GM18520 (cell line): ENCODE data around the gene C14orf132.

Source experiments
- ATAC-seq: cut with Tn5 transposase; IDR thresholded peaks from one replicate; pipeline ENCODE4 v1.9.1; 2021; ENCODE audit not compliant: unreplicated experiment

Gene C14orf132

DNA sequence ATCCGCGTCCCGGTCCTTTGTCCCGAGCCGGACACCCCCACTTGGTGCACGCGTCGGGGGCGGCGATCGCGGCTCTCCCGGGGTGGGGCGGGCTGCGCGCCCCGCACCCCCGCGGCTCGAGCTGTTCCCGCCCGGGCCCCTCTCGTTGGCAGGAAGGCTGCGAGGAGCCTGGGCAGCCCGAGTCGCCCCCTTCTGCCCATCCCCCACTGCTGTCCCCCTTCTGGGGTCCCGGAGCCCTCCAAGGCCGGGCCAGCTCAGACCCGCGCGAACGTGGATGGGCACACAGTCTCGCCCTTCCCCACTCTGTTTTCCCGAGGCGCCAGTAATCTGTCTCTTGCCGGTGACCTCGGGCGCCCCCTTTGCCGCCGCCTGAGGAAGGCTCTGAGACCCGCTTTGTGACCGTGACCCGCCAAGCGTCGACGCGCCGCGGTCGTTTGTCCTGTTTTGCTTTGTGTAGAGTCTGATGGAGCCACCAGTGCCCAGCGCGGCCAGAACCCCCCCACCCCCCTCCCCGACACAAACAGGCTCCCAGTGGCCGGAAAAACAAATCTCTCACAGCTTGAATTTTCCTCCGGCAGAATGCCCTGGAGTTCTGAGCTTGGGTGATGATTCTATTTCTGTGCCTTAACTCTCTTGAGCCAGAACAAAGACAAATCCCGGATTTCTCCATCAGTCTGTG lies 610 bp downstream of the C14orf132 start:
- no peak for ATAC-seq

DNA sequence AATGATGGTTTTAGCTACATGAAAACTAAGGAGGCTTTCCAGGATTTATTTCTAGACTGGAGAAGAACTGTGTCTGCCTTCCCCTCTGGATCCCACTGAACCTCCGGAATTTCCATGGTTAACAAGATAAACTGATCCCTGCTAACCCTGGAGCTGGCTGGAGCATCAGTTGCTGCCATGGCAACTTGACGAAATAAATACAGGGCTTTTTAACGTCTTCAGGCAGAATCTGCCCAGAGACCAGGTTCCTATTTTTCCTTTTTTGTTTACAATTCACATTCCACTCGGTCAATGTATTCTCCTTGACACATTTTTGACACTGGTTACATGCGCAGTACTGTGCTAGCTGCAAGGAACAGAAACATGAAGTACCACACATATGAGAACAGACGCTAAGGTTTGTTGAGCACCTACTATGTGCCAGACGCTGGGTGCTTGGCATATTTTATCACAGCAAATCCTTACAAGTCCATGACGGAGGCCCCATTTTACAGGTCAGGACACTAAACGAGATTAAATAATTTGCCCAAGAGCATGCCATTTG lies 1.7 kb downstream of the C14orf132 start:
- ATAC-seq, result no peak

DNA sequence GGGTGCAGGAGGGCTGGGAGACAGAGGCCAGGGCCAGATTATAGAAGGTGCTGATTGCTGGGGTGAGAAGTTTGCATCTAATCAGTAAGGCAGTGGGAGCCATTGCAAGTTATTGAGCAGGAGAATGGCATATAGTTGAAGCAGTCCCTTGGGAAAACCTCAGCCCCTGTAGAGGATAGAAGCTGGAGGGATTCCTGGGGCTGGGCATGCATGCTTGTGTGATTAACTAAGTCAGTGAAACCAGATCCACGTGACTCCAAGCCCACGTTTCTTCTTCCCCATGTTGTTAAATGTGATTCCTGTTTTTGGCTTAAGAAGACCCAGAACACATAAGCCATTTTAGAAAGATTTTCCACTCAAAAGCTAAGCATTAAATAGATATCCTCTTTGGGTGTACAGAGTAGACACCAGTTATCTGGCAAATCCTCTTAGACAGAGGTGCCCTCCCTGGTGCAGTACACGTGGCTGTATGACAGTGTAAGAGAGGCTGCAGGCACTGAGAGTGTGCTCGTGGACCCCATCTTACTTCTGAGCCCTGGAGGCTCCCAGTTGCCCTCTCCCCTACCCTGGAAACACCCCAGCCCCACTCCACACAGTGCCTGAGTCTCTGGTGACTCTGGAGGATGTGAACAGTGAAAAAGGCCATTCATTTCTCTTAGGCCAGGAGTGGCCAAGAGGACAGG lies 3.2 kb downstream of the C14orf132 start:
- no peak for ATAC-seq

DNA sequence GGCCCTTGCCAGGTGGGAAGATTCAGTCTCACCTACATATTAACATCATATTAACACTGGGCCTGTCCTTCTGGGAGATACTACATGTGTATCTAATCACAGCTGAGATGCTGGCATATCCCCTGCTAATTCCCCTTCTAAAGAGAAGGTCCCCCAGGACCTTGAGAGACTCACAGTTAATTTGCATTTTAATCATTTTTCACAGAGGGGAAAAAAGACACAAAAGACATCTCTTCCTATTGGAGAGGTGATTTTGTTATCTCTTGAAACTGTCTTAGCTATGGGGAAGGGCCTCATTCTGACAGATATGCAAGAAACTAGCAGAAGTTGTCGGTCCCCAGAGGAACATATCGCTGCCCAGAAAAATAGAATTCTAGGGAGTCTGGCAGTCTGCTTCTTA lies 7.5 kb downstream of the C14orf132 start:
- ATAC-seq, result no peak

DNA sequence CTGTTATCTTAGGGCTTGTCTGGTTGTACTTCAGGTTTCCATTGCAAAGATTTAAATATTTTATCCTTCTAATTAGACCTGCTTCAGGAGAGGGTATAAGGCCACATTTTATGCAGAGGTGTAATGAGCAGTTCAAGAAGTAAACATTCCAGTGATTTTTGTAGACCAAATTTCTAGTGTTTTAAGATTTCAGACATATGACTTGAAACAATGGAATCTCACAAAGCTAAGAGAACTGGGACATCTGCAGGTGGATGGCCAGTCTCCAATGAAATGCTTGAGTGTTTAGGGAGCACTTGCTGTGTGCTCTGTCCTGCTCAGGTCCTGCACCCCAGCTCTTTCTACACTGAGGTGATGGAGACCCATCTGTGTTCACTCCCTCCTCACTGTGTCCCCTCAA lies 7.9 kb downstream of the C14orf132 start:
- no peak for ATAC-seq

DNA sequence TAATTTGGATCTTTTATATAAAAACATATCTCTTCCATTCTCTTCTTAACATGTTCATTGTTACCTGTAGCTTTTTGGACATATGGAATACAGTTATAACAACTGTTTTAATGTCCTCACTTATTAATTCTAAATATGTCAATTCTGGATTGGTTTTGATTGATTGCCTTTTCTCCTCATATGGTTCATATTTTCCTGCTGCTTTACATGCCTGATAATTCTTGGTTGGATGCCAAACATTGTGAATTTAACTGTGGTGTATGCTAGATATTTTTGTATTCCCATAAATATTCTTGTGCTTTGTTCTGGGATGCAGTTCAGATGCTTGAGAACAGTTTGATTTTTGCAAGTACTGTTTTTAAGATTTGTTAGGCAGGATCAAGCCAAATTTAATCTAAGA lies 10.8 kb downstream of the C14orf132 start:
- no peak for ATAC-seq

DNA sequence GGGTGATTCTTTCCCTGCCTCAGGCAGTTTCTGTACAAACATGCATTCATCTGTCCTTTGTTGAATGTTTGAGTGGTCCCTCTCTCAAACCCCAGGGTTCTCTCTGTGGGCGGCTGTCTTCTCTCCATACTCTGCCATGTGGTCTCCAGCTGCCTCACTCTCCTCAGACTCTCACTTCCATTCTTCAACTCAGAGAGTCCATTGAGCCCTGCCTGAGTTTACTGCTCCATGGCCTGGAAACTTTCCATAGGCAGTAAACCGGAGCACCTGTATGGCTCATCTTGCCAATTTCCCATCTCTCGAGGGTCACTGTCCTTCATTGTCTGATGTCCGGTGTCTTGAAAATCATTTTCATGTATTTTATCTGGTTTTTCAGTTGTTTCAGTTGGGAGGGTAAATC lies 11.3 kb downstream of the C14orf132 start:
- ATAC-seq, result no peak

DNA sequence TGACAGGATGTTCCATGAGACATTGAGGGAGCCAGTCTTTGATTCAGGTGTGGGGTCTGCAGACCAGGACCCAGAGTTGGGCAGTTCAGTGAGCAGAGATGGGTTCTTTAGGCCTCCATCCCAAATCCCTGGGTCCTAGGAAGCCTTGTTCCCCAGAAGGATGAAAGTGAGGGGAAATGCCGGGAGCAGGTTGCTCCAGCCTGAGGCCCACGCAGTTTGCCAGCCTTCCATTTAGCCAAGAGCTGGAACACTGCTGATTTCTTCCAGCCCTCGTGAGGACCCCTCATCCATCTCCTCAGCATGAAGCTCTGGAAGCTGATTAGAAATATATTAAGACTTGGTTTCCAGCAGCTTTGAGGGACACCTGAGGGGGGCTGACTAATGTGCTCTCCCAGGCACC lies 12.1 kb downstream of the C14orf132 start:
- ATAC-seq, result no peak

DNA sequence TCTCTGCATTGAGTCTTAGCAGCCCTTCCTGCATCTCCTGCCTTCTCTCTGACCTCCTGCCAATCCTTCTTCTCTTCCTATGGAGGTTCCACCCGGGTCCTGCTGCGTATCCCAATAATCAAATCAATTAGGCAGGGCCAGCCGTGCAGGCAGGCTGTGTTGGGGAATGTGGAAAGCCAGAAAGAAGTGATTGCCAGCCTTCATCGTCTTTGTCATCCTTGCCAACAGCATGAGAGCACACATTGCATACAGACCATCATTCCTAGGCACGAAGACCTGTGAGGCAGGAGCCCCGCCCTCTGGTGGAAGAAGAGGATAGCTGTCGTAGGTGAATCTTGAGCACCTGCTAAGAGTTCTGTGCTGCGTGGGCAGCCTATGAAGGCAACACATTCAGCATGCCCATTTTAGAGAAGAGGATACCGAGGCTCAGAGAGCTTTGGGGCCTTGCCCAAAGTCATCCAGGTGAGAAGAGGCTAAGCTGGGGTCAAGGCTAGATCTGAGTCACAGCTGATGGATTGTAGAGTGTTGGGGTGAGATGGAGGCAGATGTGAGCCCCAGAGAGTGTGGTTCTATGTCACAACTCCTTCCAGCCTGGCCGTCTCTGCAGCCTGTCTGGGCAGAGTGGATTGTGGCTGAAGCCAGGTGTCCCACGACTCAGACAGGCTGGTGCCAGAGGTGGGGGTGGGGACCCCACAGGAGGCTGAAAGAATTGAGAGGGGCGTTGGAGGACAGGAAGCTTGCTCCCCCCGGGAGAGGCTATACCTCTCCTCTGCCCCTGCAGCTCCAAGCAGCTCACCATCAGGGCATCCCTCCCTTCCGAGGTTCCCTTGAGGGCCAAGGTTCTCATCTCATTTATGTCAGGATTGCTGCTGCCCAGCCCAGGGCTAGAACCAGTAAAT lies 12.7 kb downstream of the C14orf132 start:
- no peak for ATAC-seq

DNA sequence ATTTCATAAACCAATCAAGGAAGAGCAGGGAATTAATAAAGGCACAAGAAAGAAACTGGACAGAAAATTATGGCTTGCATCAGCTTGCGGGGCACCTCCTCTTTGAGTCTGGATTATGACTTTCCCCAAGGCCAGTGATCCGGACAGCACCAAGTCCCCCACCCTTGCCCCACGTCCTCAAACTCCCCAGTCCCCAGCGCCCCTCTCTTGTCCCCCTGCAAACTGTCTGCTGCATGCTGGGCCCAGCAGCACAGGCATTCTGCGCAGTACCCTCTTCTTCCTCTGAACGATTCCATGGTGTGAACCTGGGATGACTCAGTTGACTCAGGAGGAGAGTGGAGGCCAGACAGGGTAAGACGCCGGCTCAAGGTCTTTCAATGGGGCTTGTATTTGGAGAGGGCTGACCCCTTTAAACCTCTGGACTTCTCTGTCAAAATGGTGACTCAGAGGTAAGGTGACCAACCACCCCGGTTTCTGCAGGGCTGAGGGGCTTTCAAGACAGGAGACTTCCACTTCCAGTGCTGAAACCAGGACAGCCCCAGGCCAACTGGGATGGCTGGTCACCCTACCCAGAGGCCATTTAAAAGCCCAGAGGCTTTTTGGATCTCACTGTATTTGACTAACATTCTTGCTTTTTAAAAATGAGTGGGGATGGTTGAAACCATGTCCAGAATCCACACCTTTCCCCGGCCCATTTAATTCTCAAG lies 13.5 kb downstream of the C14orf132 start:
- no peak for ATAC-seq

DNA sequence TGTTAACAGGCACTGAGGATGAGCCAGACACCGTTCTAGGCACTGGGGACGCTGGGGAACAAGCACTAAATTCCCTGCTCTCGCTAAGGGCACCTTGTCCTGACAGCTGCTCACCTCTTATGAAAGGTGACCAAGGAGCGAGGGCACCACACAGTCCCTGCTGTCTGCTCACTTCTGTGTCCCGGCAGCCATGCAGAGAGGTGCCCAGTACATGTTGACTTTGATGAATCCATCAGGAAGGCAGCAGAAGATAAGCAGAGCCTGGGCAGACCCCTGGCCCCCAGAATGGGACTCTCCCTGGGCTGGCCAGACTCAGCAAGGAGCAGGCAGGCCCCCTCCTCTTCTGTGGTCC lies 14.1 kb downstream of the C14orf132 start:
- no peak for ATAC-seq

DNA sequence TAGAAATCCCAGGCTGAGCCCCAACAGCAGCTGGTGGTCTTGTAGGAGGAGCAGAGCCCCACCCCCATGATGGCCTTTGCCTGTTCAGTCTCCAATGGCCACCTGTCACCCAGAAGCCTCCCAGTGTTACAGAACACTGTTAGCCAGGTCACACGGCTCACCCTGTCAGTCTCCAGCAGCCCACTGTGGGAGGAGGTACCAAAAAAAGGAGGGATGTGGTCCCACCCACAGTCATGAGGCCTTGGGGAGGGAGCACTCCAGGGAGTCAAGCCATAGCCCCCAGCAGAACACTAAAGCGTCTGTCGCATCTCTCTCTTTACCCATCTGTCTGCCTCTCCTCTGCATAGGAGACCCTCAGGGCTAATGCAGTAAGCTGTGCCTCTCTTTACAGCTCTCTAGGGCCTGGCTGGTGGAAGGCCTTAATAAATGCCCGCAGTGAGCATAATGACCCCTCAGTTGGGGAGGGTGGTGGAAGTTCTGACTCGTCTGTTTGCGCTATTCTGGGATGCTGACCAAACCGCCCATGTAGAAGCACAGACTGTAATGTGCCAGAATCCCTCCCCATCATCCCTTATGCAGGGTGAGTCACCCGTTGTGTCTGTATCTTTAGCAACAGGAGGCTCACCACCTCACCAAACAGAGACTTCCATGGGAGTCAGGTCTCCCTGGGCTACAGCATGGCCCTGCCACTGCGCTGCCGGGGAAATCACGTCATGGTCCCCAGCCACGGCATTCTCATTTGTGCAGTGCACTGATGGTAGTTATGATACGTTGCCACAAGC lies 14.6 kb downstream of the C14orf132 start:
- no peak for ATAC-seq

DNA sequence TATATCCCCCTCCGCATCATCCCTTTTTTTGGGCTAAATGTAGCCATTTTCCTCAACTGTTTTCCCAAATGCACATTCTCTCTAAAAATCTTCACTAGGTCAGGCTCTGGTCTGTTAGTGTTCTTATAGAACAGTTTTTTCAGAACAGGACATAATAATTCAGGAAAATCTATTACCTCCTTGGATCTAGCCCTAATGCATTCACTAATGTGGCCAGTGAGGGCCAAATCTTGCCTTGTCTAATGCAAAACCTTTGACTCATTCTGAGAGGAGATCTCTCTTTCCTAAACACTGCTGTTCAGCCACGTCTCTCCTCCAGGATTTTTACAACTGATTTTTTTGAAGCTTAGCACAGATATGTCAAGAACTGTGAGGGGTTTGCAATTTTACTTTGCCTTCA lies 15.5 kb downstream of the C14orf132 start:
- ATAC-seq, result no peak

DNA sequence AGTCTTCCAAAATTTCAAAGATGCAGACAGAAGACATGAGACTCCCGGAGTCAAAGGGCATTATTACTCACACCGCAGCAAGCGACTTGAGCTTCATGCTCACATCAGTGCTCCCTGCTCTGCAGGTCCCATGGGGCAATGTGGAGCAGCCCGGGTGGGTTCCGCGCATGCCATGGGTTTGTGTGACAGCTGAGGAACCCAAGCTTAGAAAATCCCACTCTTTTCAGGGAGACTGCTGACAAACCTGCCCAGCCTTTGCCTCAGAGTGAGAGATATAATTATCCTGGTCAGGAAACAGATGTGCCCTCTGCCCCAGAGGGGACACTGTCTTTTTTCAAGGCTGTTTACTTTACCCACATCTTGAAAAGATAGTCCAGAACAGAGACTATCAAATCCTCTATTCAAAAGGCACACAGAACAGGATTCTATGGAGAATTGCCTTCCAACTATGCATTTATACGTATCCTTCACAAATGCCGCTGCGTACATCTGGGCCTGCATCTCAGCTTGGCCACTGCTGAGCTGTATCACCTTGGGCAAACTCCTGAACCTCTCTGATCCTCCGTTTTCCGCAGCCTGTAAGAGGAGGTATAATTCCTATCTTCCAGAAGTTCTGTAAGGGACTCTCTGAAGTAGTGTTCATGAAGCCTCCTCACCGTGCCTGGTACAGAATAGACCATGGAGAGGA lies 16.0 kb downstream of the C14orf132 start:
- no peak for ATAC-seq

DNA sequence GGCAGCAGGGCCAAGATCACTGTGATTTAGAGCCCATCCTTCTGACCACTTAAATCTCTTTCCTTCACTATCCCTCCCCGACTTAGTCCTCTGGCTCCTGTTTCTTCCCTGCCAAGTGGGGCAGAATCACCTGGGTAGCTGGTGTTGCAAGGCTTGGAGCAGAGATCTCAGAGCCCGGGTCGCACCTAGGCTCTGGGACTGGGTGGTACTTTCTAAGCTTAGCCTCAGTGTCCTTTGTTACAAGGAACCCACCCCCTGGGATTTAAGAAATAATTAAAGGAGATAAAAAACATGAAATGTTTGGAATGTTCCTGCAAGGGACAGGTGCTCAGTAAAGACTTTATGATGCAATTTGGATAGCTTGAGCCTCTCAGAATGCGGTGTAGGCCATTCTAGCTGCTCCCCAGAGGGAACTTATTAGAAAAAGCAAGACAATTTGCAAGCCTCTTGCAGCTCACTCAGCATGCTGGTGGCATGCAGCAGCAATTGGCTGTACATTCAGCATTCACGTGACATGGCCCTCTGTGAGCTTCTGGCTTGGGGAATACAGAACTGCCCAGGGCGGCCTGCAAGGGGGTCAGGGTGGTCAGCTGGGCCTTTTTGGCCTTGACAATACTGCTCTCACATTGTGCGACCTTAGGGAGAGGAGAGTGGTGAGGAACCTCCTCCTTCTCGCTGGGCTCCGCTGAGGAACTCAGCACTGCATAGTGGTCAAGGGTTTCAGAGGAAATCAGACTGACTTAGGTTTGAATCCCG lies 16.8 kb downstream of the C14orf132 start:
- ATAC-seq, result no peak

DNA sequence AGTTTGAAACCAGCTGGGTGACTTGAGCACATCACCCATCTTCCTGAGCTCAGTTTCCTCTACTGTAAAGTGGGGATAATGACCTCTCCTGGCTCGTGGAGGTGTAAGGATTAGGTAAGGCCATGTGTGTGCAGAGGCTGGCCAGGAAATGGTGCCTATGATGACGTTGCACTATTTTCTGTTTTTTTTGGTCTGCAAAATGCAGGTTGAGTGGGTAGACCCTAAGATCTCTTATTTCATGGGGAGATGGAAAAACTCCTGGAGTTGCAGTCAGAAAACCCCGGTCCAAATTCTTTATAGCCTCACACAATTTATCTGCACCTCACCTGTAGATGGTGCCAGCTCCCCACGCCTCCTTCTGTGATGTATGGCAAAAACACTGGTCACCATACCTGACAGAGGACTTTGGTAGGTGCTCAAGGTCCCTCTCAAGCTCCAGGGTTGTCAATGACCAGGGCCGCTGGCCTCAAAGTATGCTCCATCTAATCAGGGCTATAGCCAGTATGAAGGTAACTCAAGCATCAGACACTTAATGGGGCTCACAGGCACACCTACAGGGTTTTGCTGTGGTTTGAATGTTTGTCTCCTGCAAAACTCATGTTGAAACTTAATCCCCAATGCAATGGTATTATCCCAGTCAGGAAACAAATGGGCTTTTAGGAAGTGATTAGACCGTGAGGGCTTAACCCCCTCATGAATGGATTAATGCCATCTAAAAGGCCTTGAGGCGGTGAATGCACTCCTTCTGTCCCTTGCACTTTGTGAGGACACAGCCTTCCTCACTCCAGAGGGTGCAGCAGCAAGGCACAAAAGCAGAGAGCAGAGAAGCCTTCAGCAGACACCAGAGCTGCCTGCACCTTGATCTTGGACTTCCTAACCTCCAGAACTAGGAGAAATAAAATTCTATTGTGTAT lies 17.6 kb downstream of the C14orf132 start:
- ATAC-seq, result no peak

DNA sequence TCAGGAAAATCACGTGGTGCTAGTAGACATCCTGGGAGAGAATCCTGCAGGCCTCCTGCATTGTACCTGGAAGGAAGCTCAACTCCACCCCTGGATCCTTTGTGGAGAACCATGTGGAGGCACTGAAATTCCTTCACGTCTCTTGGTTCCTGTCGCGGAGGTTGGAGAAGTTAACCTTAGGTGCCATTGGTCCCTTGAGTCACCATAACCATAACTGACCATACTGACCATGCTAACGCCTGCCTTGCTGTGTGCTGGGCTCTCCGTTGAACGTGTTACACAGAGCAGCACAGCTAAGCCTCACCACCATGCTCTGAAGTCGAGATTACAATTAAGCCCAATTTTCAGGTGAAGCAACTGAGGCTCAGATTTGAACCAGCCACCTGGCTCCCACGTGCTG lies 18.6 kb downstream of the C14orf132 start:
- ATAC-seq, result no peak
